SK-N-SH (cell line): ENCODE measurements around the gene CAMK2D. TPM values are rescaled to one million over a fixed set of nuclear protein-coding genes. Genes with fewer than 3 reads are reported as not detected.

Experiments
- CTCF ChIA-PET: fragments of 300-600, 350-600 bp; formaldehyde crosslinking; extraction: SDS; loops from one replicate; lab custom pipeline; 2021; lab: Yijun Ruan, JAX
- POLR2A ChIA-PET: fragments of 350-600 bp; sonication (Branson Sonifier 250); formaldehyde crosslinking; extraction: SDS; loops from one replicate; lab custom pipeline; 2020; ENCODE audit warnings: antibody characterized with exemption, inconsistent platforms; lab: Yijun Ruan, JAX
- DNase-seq: peaks from one replicate; pipeline ENCODE4 v3.0.0; 2012
- H2AFZ ChIP-seq: fragments of 200-600 bp; sonication (generic); 2 replicates; pipeline ENCODE4 v1.8.1; 2016; ENCODE audit warnings: antibody characterized with exemption, mild to moderate bottlenecking, low read depth
- H3F3A ChIP-seq: fragments of 200-600 bp; sonication (generic); replicated peaks from 2 replicates; pipeline ENCODE3; 2016; ENCODE audit warnings: antibody characterized with exemption, mild to moderate bottlenecking; ENCODE audit not compliant: insufficient read depth
- H3K27ac ChIP-seq, 2 experiments: fragments of 200-500 bp in 1 of 2; fragments of 200-600 bp in 1 of 2; sonication (Bioruptor generic) in 1 of 2; sonication (generic), shearing (Covaris generic) in 1 of 2; 2 replicates each; pipeline versions ENCODE4 v1.5.1 to v1.6.1; 2014 to 2016; ENCODE audit warnings: low read depth in 2 of 2, inconsistent platforms in 1 of 2, low read length in 1 of 2, mild to moderate bottlenecking in 1 of 2, mixed read lengths in 1 of 2
- H3K27me3 ChIP-seq: fragments of 200-600 bp; sonication (generic), shearing (Covaris generic); 2 replicates; pipeline ENCODE4 v1.6.1; 2016; ENCODE audit warnings: mixed run types; ENCODE audit not compliant: insufficient read depth
- H3K36me3 ChIP-seq, 2 experiments: fragments of 200-500 bp in 1 of 2; fragments of 200-600 bp in 1 of 2; sonication (Bioruptor generic) in 1 of 2; sonication (generic) in 1 of 2; replicated peaks in 1 of 2; 2 replicates each; pipeline versions ENCODE3 to v1.5.1; 2014 to 2016; ENCODE audit warnings: low read length in 1 of 2, mild to moderate bottlenecking in 1 of 2; ENCODE audit not compliant: insufficient read depth in 2 of 2, control insufficient read depth in 1 of 2
- H3K4me1 ChIP-seq, 2 experiments: fragments of 200-500 bp in 1 of 2; fragments of 200-600 bp in 1 of 2; sonication (Bioruptor generic) in 1 of 2; sonication (generic), shearing (Covaris generic) in 1 of 2; 2 replicates each; pipeline versions ENCODE4 v1.5.1 to v1.6.1; 2014 to 2016; ENCODE audit warnings: low read depth in 1 of 2, low read length in 1 of 2, mixed run types in 1 of 2; ENCODE audit not compliant: insufficient read depth in 2 of 2, control insufficient read depth in 1 of 2
- H3K4me2 ChIP-seq: fragments of 200-600 bp; sonication (generic), shearing (Covaris generic); 2 replicates; pipeline ENCODE4 v1.6.1; 2017; ENCODE audit warnings: mixed run types
- H3K4me3 ChIP-seq, 2 experiments: fragments of 200-500 bp in 1 of 2; fragments of 200-600 bp in 1 of 2; sonication (Bioruptor generic) in 1 of 2; sonication (generic), shearing (Covaris generic) in 1 of 2; 2 replicates each; pipeline versions ENCODE4 v1.5.1 to v1.8.1; 2014 to 2016; ENCODE audit warnings: low read depth in 2 of 2, inconsistent platforms in 1 of 2, low read length in 1 of 2, mild to moderate bottlenecking in 1 of 2, mixed read lengths in 1 of 2, moderate library complexity in 1 of 2
- H3K79me2 ChIP-seq: fragments of 200-600 bp; sonication (generic); 2 replicates; pipeline ENCODE4 v1.8.1; 2017; ENCODE audit warnings: mild to moderate bottlenecking; ENCODE audit not compliant: insufficient read depth
- H3K9ac ChIP-seq: fragments of 200-600 bp; sonication (generic); 2 replicates; pipeline ENCODE4 v1.6.1; 2017; ENCODE audit warnings: mixed run types
- H3K9me2 ChIP-seq: fragments of 200-600 bp; sonication (generic); 2 replicates; pipeline ENCODE4 v1.6.1; 2017; ENCODE audit warnings: mixed run types
- H3K9me3 ChIP-seq: fragments of 200-600 bp; sonication (generic); 2 replicates; pipeline ENCODE4 v1.6.1; 2017; ENCODE audit warnings: mixed run types, mild to moderate bottlenecking, moderate library complexity
- H4K20me1 ChIP-seq: fragments of 200-600 bp; sonication (generic); 2 replicates; pipeline ENCODE4 v1.6.1; 2017; ENCODE audit warnings: mild to moderate bottlenecking, mixed run types; ENCODE audit not compliant: insufficient read depth
- CTCF ChIP-seq: fragments of 200-600 bp; sonication (generic); IDR thresholded peaks from 2 replicates; pipeline ENCODE4 v1.6.1; 2017; ENCODE audit warnings: antibody characterized with exemption, mild to moderate bottlenecking, moderate library complexity
- EZH2phosphoT487 ChIP-seq: fragments of 200-600 bp; sonication (generic); IDR thresholded peaks from 2 replicates; pipeline ENCODE4 v1.6.1; 2017; ENCODE audit warnings: low read depth, mixed run types, mild to moderate bottlenecking, antibody characterized with exemption, moderate library complexity, borderline replicate concordance
- FOSL2 ChIP-seq: IDR thresholded peaks from 2 replicates; pipeline ENCODE4 v1.4.0; 2012; ENCODE audit warnings: low read depth, mild to moderate bottlenecking, moderate library complexity, borderline replicate concordance
- FOXJ3 ChIP-seq: sonication (generic); formaldehyde crosslinking; IDR thresholded peaks from 2 replicates; pipeline ENCODE4 v1.5.1; 2020; ENCODE audit warnings: mild to moderate bottlenecking, missing genetic modification reagents
- GATA2 ChIP-seq: sonication (generic); formaldehyde crosslinking; IDR thresholded peaks from 2 replicates; pipeline ENCODE4 v1.5.0; 2020; ENCODE audit warnings: mild to moderate bottlenecking, missing genetic modification reagents
- IRF3 ChIP-seq: fragments of 150-350 bp; IDR thresholded peaks from 2 replicates; pipeline ENCODE4 v1.6.1; 2016; ENCODE audit warnings: mild to moderate bottlenecking, low read depth, low read length
- JUND ChIP-seq: IDR thresholded peaks from 2 replicates; pipeline ENCODE4 v1.4.0; 2012
- MXI1 ChIP-seq: IDR thresholded peaks from 2 replicates; pipeline ENCODE4 v1.6.1; 2012; ENCODE audit warnings: mild to moderate bottlenecking, low read depth, low read length, improper control_type of control experiment
- NFIC ChIP-seq: IDR thresholded peaks from 2 replicates; pipeline ENCODE4 v1.4.0; 2012; ENCODE audit warnings: borderline replicate concordance
- NRF1 ChIP-seq: IDR thresholded peaks from 2 replicates; pipeline ENCODE4 v1.6.1; 2012; ENCODE audit warnings: low read depth, mild to moderate bottlenecking, low read length
- PBX3 ChIP-seq: IDR thresholded peaks from 2 replicates; pipeline ENCODE4; 2012
- RXRA ChIP-seq: IDR thresholded peaks from 2 replicates; pipeline ENCODE4 v1.4.0; 2012; ENCODE audit warnings: low read depth, mild to moderate bottlenecking, borderline replicate concordance
- SMC3 ChIP-seq: IDR thresholded peaks from 2 replicates; pipeline ENCODE4 v1.6.1; 2012; ENCODE audit warnings: low read depth, low read length, improper control_type of control experiment
- TCF12 ChIP-seq: IDR thresholded peaks from 2 replicates; pipeline ENCODE4 v1.4.0; 2012
- TEAD4 ChIP-seq: IDR thresholded peaks from 2 replicates; pipeline ENCODE4 v1.4.0; 2012; ENCODE audit warnings: mild to moderate bottlenecking, borderline replicate concordance; ENCODE audit not compliant: insufficient read depth
- YY1 ChIP-seq: IDR thresholded peaks from 2 replicates; pipeline ENCODE4 v1.4.0; 2012; ENCODE audit warnings: low read depth, mild to moderate bottlenecking
- ZBTB33 ChIP-seq: IDR thresholded peaks from 2 replicates; pipeline ENCODE4 v1.4.0; 2012; ENCODE audit warnings: low read depth, borderline replicate concordance
- WGBS: methylation state at CpG from one replicate; pipeline ENCODE4 v1.1.6; 2017; ENCODE audit warnings: low lambda C conversion rate; 5-methylcytosine and 5-hydroxymethylcytosine counted together
- polyA plus RNA-seq, 3 experiments: library from polyadenylated mRNA; depleted of rRNA; stranded (reverse); fragments of >200 nt; gene quantifications; 2 replicates each; pipeline ENCODE4 v1.2.3, GENCODE V29; 2012

Gene CAMK2D
- polyA plus RNA-seq, 1 of the 3 experiments (the other 2 are of a cell fraction): 17.0 TPM

GRCh38 chr4:113582737-113583136, 178.8 kb downstream of the CAMK2D start:
- no peak overlapping the region for H3K9ac ChIP-seq
- no peaks in the 10 kb centered on the region; the same call in 1 of the 2 replicates for H4K20me1 ChIP-seq
- H3K36me3 ChIP-seq: peaks cover 0 to 4% of the 10 kb centered on the region in 2 experiments
- H3K27ac ChIP-seq: no peak overlapping the region
- H2AFZ ChIP-seq: no peak overlapping the region
- H3K27me3 ChIP-seq: no peaks in the 10 kb centered on the region
- H3K9me3 ChIP-seq: no peaks in the 10 kb centered on the region
- TF ChIP-seq RXRA (no peak), NFIC (no peak), FOXJ3 (CRISPR knock-in tag) (no peak), SMC3 (no peak), PBX3 (no peak), FOSL2 (no peak), TCF12 (no peak), YY1 (no peak), ZBTB33 (no peak), TEAD4 (no peak), JUND (no peak), EZH2phosphoT487 (no peak), GATA2 (CRISPR knock-in tag) (no peak), CTCF (no peak), NRF1 (no peak), IRF3 (no peak), MXI1 (no peak)
- DNase-seq: no peak
- peaks cover 9% of the 10 kb centered on the region for H3F3A ChIP-seq
- peaks cover 0 to 14% of the 10 kb centered on the region in 2 experiments; a peak in 3 of 4 replicates for H3K4me1 ChIP-seq
- ChIA-PET POLR2A (no interaction called here), CTCF (interaction anchor here (1.2 to 1.6 kb wide), 2 partner anchors 9 to 35 kb away, joined by 3 to 4 read pairs; no protein-coding TSS in a partner anchor)
- H3K79me2 ChIP-seq: peaks cover 6% of the 10 kb centered on the region; the same call in 1 of the 2 replicates
- no peak overlapping the region for H3K4me3 ChIP-seq
- WGBS: 91% methylated on average over 4 of the region's 4 CpGs
- no peaks in the 10 kb centered on the region for H3K9me2 ChIP-seq
- no peak overlapping the region for H3K4me2 ChIP-seq
